Islet precursor cell (in vitro differentiated cells): ENCODE results near the gene TNRC6A.
A peak's percentile ranks its signal among the peaks of the same experiment; 100 is the strongest.
"Not testable (repeated sequence)": the region's sequence is repeated elsewhere in the genome, so short reads cannot be mapped to it uniquely, and the experiment has no call there.

ENCODE experiments used
- DNase-seq: peaks from one replicate; pipeline ENCODE4 v3.0.0-alpha.2; 2018

TNRC6A gene

GRCh38 chr16:24820522-24820921 lies 91.1 kb downstream of the TNRC6A start:
- DNase-seq = no peak

GRCh38 chr16:24821129-24821528 lies 91.7 kb downstream of the TNRC6A start:
- no peak for DNase-seq

GRCh38 chr16:24822542-24822941 lies 93.1 kb downstream of the TNRC6A start:
- no peak for DNase-seq

GRCh38 chr16:24822974-24823373 lies 93.5 kb downstream of the TNRC6A start:
- DNase-seq = no peak

- DNase-seq = no peak
These were observed 96.2 kb downstream of the TNRC6A start for GRCh38 chr16:24825696-24826095.

- no peak for DNase-seq
These were observed 96.7 kb downstream of the TNRC6A start for GRCh38 chr16:24826096-24826690.

- no peak for DNase-seq
These were observed 97.5 kb downstream of the TNRC6A start for GRCh38 chr16:24826817-24827566.

GRCh38 chr16:24829153-24829552 lies 99.7 kb downstream of the TNRC6A start:
- no peak for DNase-seq

- no peak for DNase-seq
These were observed 103.9 kb downstream of the TNRC6A start for GRCh38 chr16:24833352-24833751.

- peak; percentile 73 for DNase-seq
These were observed 105.2 kb downstream of the TNRC6A start for GRCh38 chr16:24834459-24835335.

- DNase-seq = no peak
These were observed 107.4 kb downstream of the TNRC6A start for GRCh38 chr16:24836836-24837235.

GRCh38 chr16:24837969-24838368 lies 108.5 kb downstream of the TNRC6A start:
- DNase-seq = no peak

- DNase-seq = no peak
These were observed 109.3 kb downstream of the TNRC6A start for GRCh38 chr16:24838554-24839266.

GRCh38 chr16:24839347-24839972 lies 110.0 kb downstream of the TNRC6A start:
- DNase-seq = no peak

GRCh38 chr16:24841291-24841690 lies 111.8 kb downstream of the TNRC6A start:
- DNase-seq = no peak

- peak; percentile 84 for DNase-seq
These were observed 114.9 kb downstream of the TNRC6A start for GRCh38 chr16:24844101-24845030.

- not testable (repeated sequence) for DNase-seq
These were observed 115.5 kb downstream of the TNRC6A start for GRCh38 chr16:24845031-24845365.

- no peak for DNase-seq
These were observed 116.5 kb downstream of the TNRC6A start, which contains the start of gene SLC5A11 for GRCh38 chr16:24845726-24846547. SLC5A11 (plus strand) TSS chr16:24845963; CDS start chr16:24858644, 12,681 bp downstream.

- DNase-seq = no peak
These were observed 117.3 kb downstream of the TNRC6A start for GRCh38 chr16:24846548-24847357.

GRCh38 chr16:24847358-24847664 lies 117.9 kb downstream of the TNRC6A start:
- DNase-seq = no peak
